ENCODE measurements around the gene SYNJ2. TPM values are rescaled to one million over a fixed set of nuclear protein-coding genes. Genes with fewer than 3 reads are reported as not detected.
A peak's percentile ranks its signal among the peaks of the same experiment; 100 is the strongest.

Gene SYNJ2
- total RNA-seq, 1 donor from 2014 or later, result 12.3 TPM

GRCh38 chr6:158040804-158041347 lies 59.2 kb downstream of the SYNJ2 start:
- no peak overlapping the region for H3K4me3 ChIP-seq
- peaks cover 4% of the 10 kb centered on the region for H3K36me3 ChIP-seq
- TF ChIP-seq, protein P1, sequence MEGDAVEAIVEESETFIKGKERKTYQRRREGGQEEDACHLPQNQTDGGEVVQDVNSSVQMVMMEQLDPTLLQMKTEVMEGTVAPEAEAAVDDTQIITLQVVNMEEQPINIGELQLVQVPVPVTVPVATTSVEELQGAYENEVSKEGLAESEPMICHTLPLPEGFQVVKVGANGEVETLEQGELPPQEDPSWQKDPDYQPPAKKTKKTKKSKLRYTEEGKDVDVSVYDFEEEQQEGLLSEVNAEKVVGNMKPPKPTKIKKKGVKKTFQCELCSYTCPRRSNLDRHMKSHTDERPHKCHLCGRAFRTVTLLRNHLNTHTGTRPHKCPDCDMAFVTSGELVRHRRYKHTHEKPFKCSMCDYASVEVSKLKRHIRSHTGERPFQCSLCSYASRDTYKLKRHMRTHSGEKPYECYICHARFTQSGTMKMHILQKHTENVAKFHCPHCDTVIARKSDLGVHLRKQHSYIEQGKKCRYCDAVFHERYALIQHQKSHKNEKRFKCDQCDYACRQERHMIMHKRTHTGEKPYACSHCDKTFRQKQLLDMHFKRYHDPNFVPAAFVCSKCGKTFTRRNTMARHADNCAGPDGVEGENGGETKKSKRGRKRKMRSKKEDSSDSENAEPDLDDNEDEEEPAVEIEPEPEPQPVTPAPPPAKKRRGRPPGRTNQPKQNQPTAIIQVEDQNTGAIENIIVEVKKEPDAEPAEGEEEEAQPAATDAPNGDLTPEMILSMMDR (IDR thresholded peaks at IDR 0.05; ENCODE audit: borderline replicate concordance), result no peak
- intact Hi-C loops (cut with micrococcal nuclease), result loop anchor here (10.0 kb wide), 1 partner anchor 46 kb away; no protein-coding TSS in a partner anchor
- H3K4me1 ChIP-seq, result peaks cover 66% of the 10 kb centered on the region
- H3K27ac ChIP-seq (replicated peaks), result peak overlapping the region; percentile 94
- no peaks in the 10 kb centered on the region for H3K9me3 ChIP-seq (replicated peaks)
- peak; percentile 15 for DNase-seq
- no peaks in the 10 kb centered on the region for H3K27me3 ChIP-seq (ENCODE audit: low read depth)

- no peaks in the 10 kb centered on the region for H3K9me3 ChIP-seq (replicated peaks)
- intact Hi-C loops (cut with micrococcal nuclease), result loop anchor here (10.0 kb wide), 1 partner anchor 47 kb away; no protein-coding TSS in a partner anchor
- H3K27me3 ChIP-seq (ENCODE audit: low read depth), result no peaks in the 10 kb centered on the region
- H3K36me3 ChIP-seq, result peaks cover 1% of the 10 kb centered on the region
- no peak overlapping the region for H3K4me3 ChIP-seq
- H3K4me1 ChIP-seq, result peaks cover 71% of the 10 kb centered on the region
- peak overlapping the region; percentile 94 for H3K27ac ChIP-seq (replicated peaks)
- TF ChIP-seq, protein P1 (IDR thresholded peaks at IDR 0.05; ENCODE audit: borderline replicate concordance), result no peak
- DNase-seq, result peak; percentile 12
Observed at GRCh38 chr6:158041370-158041769, 59.7 kb downstream of the SYNJ2 start.

DNA sequence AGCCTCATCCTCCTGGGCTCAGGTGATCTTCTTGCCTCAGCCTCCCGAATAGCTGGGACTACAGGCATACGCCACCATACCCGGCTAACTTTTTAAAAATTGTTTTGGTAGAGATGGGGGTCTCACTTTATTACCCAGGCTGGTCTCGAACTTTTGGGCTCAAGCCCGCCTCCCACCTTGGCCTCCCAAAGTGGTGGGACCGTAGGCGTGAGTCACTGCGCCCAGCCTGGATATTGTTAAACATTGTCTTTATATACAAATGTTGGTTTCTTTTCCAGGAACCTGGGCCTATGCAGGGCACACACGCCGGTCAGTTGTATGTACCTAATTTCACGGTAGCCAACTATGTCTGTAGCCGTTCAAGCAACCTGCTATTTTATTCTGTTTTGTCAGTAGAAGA lies 60.1 kb downstream of the SYNJ2 start:
- peaks cover under 1% of the 10 kb centered on the region for H3K36me3 ChIP-seq
- H3K27ac ChIP-seq (replicated peaks), result peak overlapping the region; percentile 94
- DNase-seq, result peak; percentile 10
- H3K27me3 ChIP-seq (ENCODE audit: low read depth), result no peaks in the 10 kb centered on the region
- intact Hi-C loops (cut with micrococcal nuclease), result loop anchor here (10.0 kb wide), 1 partner anchor 47 kb away; no protein-coding TSS in a partner anchor
- H3K4me1 ChIP-seq, result peaks cover 75% of the 10 kb centered on the region
- H3K4me3 ChIP-seq, result peak overlapping the region; percentile 61
- TF ChIP-seq, protein P1 (IDR thresholded peaks at IDR 0.05; ENCODE audit: borderline replicate concordance), result no peak
- no peaks in the 10 kb centered on the region for H3K9me3 ChIP-seq (replicated peaks)

DNA sequence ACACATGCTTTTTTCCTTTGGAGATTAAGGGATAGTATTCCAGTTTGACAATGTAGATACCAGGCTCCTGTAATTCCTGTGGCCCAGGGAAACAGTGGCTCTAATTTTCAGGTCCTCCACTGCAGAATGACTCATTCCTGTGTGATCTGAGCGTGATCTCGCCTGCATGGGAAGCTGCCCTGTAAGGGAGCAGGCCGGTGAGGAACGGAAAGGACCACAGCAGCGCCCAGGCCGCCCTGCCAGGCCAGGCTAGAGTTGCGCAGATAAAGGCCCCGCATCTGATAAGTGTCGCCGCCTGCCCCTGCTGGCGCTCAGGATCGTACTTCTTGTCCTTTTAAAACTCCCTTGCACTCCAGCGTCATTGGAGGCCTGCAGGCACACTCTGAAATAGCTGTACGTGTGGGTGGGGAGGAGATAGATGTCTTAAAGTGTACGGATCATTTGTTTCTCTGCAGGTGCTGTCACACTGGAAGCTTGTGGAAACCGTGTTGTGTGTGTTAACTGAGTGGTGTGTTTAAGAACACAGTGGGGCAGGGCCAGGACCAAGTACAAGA lies 60.7 kb downstream of the SYNJ2 start:
- H3K4me3 ChIP-seq, result peak overlapping the region; percentile 61
- intact Hi-C loops (cut with micrococcal nuclease), result loop anchor here (10.0 kb wide), 1 partner anchor 48 kb away; no protein-coding TSS in a partner anchor
- TF ChIP-seq, protein P1 (IDR thresholded peaks at IDR 0.05; ENCODE audit: borderline replicate concordance), result no peak
- DNase-seq, result peak; percentile 71
- H3K9me3 ChIP-seq (replicated peaks), result no peaks in the 10 kb centered on the region
- peak overlapping the region; percentile 94 for H3K27ac ChIP-seq (replicated peaks)
- peaks cover 4% of the 10 kb centered on the region for H3K36me3 ChIP-seq
- peaks cover 80% of the 10 kb centered on the region for H3K4me1 ChIP-seq
- no peaks in the 10 kb centered on the region for H3K27me3 ChIP-seq (ENCODE audit: low read depth)

GRCh38 chr6:158043008-158043407 lies 61.3 kb downstream of the SYNJ2 start:
- intact Hi-C loops (cut with micrococcal nuclease), result loop anchor here (10.0 kb wide), 1 partner anchor 48 kb away; no protein-coding TSS in a partner anchor
- DNase-seq, result peak; percentile 19
- Histone ChIP-seq H3K36me3 (peaks cover 4% of the 10 kb centered on the region), H3K27me3 (ENCODE audit: low read depth) (no peaks in the 10 kb centered on the region), H3K27ac (replicated peaks) (peak overlapping the region; percentile 94), H3K9me3 (replicated peaks) (no peaks in the 10 kb centered on the region), H3K4me3 (peak overlapping the region; percentile 61), H3K4me1 (peaks cover 75% of the 10 kb centered on the region)
- TF ChIP-seq, protein P1 (IDR thresholded peaks at IDR 0.05; ENCODE audit: borderline replicate concordance), result no peak

Measured in left ventricle myocardium inferior (tissue), 1 donor.